ENCODE measurements around the gene GABBR2.

Gene GABBR2

GRCh38 chr9:98579700-98580099 is 129.0 kb downstream of the GABBR2 start:
- no peak for DNase-seq (ENCODE audit: low read depth)
- no peak for TF ChIP-seq CTCF (IDR thresholded peaks at IDR 0.05; ENCODE audit: control insufficient read depth, extremely low read depth, insufficient read depth)
- H3K4me3 ChIP-seq (ENCODE audit: low read depth, low read length), result no peak overlapping the region

- no peak overlapping the region for H3K4me3 ChIP-seq (ENCODE audit: low read depth, low read length)
- DNase-seq (ENCODE audit: low read depth), result no peak
- TF ChIP-seq CTCF (IDR thresholded peaks at IDR 0.05; ENCODE audit: control insufficient read depth, extremely low read depth, insufficient read depth), result no peak
Observed at GRCh38 chr9:98577446-98577845, 131.3 kb downstream of the GABBR2 start.

GRCh38 chr9:98576859-98577258 is 131.9 kb downstream of the GABBR2 start:
- TF ChIP-seq CTCF (IDR thresholded peaks at IDR 0.05; ENCODE audit: control insufficient read depth, extremely low read depth, insufficient read depth), result no peak
- DNase-seq (ENCODE audit: low read depth), result no peak
- H3K4me3 ChIP-seq (ENCODE audit: low read depth, low read length), result no peak overlapping the region

- TF ChIP-seq CTCF (IDR thresholded peaks at IDR 0.05; ENCODE audit: control insufficient read depth, extremely low read depth, insufficient read depth), result no peak
- no peak for DNase-seq (ENCODE audit: low read depth)
- no peak overlapping the region for H3K4me3 ChIP-seq (ENCODE audit: low read depth, low read length)
Observed at GRCh38 chr9:98576354-98576753, 132.4 kb downstream of the GABBR2 start.

GRCh38 chr9:98575379-98576346 is 133.1 kb downstream of the GABBR2 start:
- no peak for TF ChIP-seq CTCF (IDR thresholded peaks at IDR 0.05; ENCODE audit: control insufficient read depth, extremely low read depth, insufficient read depth)
- DNase-seq (ENCODE audit: low read depth), result no peak
- H3K4me3 ChIP-seq (ENCODE audit: low read depth, low read length), result no peak overlapping the region

- H3K4me3 ChIP-seq (ENCODE audit: low read depth, low read length), result no peak overlapping the region
- 0 out of 2 replicates have a peak, but pooled peaks have one; percentile 13 for TF ChIP-seq CTCF (IDR thresholded peaks at IDR 0.05; ENCODE audit: control insufficient read depth, extremely low read depth, insufficient read depth)
- no peak for DNase-seq (ENCODE audit: low read depth)
Observed at GRCh38 chr9:98573749-98574278, 134.9 kb downstream of the GABBR2 start.

Measured in LNCaP clone FGC (cell line).